Progenitor cell of endocrine pancreas (in vitro differentiated cells): Measurements from ENCODE around the gene PAM. TPM values are rescaled to one million over a fixed set of nuclear protein-coding genes. Genes with fewer than 3 reads are reported as not detected.
"Not testable (repeated sequence)": the region's sequence is repeated elsewhere in the genome, so short reads cannot be mapped to it uniquely, and the experiment has no call there.

Experiments used
- DNase-seq: peaks from one replicate; pipeline ENCODE4 v3.0.0; 2021; ENCODE audit warnings: low spot score; ENCODE audit not compliant: unreplicated experiment
- H3K27ac Mint-ChIP-seq: 2 replicates; pipeline ENCODE4 v1.8.0; 2021; ENCODE audit warnings: mild to moderate bottlenecking, moderate library complexity, mixed read lengths
- H3K27me3 Mint-ChIP-seq: 2 replicates; pipeline ENCODE4 v1.8.0; 2021; ENCODE audit warnings: mixed read lengths
- H3K36me3 Mint-ChIP-seq: 2 replicates; pipeline ENCODE4 v1.8.0; 2022; ENCODE audit warnings: mixed read lengths; ENCODE audit not compliant: insufficient read depth
- H3K4me1 Mint-ChIP-seq: 2 replicates; pipeline ENCODE4 v1.8.0; 2021; ENCODE audit warnings: low read depth, mixed read lengths
- H3K4me3 Mint-ChIP-seq: 2 replicates; pipeline ENCODE4 v1.8.0; 2021; ENCODE audit warnings: low read depth, mild to moderate bottlenecking, moderate library complexity, mixed read lengths
- H3K9me3 Mint-ChIP-seq: 2 replicates; pipeline ENCODE4 v1.8.0; 2021; ENCODE audit warnings: low read depth, mixed read lengths
- CTCF ChIP-seq: fragments of 200-600 bp; sonication (generic); IDR thresholded peaks from one replicate; pipeline ENCODE4 v1.5.0; 2021; ENCODE audit warnings: antibody characterized with exemption, mild to moderate bottlenecking; ENCODE audit not compliant: unreplicated experiment
- total RNA-seq: library from RNA; stranded (reverse); gene quantifications from 2 replicates; pipeline ENCODE4 v1.2.1, GENCODE V29; 2021

Gene PAM
- total RNA-seq, 1 donor from 2014 or later, result 111 TPM

GRCh38 chr5:103041071-103041676, 286.1 kb downstream of the PAM start:
- H3K36me3 Mint-ChIP-seq, result no peaks in the 10 kb centered on the region
- no peaks in the 10 kb centered on the region for H3K27me3 Mint-ChIP-seq
- H3K4me1 Mint-ChIP-seq, result peaks cover 4% of the 10 kb centered on the region
- TF ChIP-seq CTCF, result peak; percentile 57
- no peak overlapping the region for H3K27ac Mint-ChIP-seq
- no peaks in the 10 kb centered on the region for H3K9me3 Mint-ChIP-seq
- no peak for DNase-seq
- H3K4me3 Mint-ChIP-seq, result no peak overlapping the region

GRCh38 chr5:103046706-103047105, 291.6 kb downstream of the PAM start:
- not testable (repeated sequence) for H3K9me3 Mint-ChIP-seq, H3K4me3 Mint-ChIP-seq, H3K36me3 Mint-ChIP-seq, H3K4me1 Mint-ChIP-seq, H3K27ac Mint-ChIP-seq, H3K27me3 Mint-ChIP-seq, DNase-seq

GRCh38 chr5:103057208-103058130, 302.4 kb downstream of the PAM start:
- Mint-ChIP-seq H3K27ac (no peak overlapping the region), H3K4me3 (no peak overlapping the region), H3K27me3 (no peaks in the 10 kb centered on the region), H3K9me3 (peaks cover 12% of the 10 kb centered on the region), H3K36me3 (peaks cover 2% of the 10 kb centered on the region), H3K4me1 (peaks cover 21% of the 10 kb centered on the region)
- DNase-seq, result no peak
- TF ChIP-seq CTCF, result no peak

- no peak for DNase-seq
- TF ChIP-seq CTCF, result no peak
- H3K4me3 Mint-ChIP-seq, result no peak overlapping the region
- peaks cover 12% of the 10 kb centered on the region for H3K9me3 Mint-ChIP-seq
- H3K4me1 Mint-ChIP-seq, result peaks cover 21% of the 10 kb centered on the region
- no peaks in the 10 kb centered on the region for H3K27me3 Mint-ChIP-seq
- H3K36me3 Mint-ChIP-seq, result peaks cover 2% of the 10 kb centered on the region
- no peak overlapping the region for H3K27ac Mint-ChIP-seq
Observed at GRCh38 chr5:103059525-103059924, 304.4 kb downstream of the PAM start.

- Mint-ChIP-seq H3K4me1 (peaks cover 21% of the 10 kb centered on the region), H3K36me3 (peaks cover 2% of the 10 kb centered on the region), H3K9me3 (peaks cover 11% of the 10 kb centered on the region), H3K27ac (no peak overlapping the region), H3K4me3 (no peak overlapping the region), H3K27me3 (no peaks in the 10 kb centered on the region)
- DNase-seq, result no peak
- TF ChIP-seq CTCF, result no peak
Observed at GRCh38 chr5:103060424-103060954, 305.4 kb downstream of the PAM start.
